Glutamatergic neuron (in vitro differentiated cells): ENCODE data around the gene WDR19. TPM values are rescaled to one million over a fixed set of nuclear protein-coding genes. Genes with fewer than 3 reads are reported as not detected.

Experiments used
- DNase-seq: peaks from one replicate; pipeline ENCODE4 v3.0.0; 2022
- H3K27ac Mint-ChIP-seq: one replicate; pipeline ENCODE4 v1.8.0; 2020; ENCODE audit warnings: mild to moderate bottlenecking, mixed read lengths, inconsistent platforms; ENCODE audit not compliant: unreplicated experiment
- H3K27me3 Mint-ChIP-seq: one replicate; pipeline ENCODE4 v1.8.0; 2020; ENCODE audit warnings: mild to moderate bottlenecking, moderate library complexity, mixed read lengths, inconsistent platforms; ENCODE audit not compliant: unreplicated experiment
- H3K36me3 Mint-ChIP-seq: one replicate; pipeline ENCODE4 v1.8.0; 2020; ENCODE audit warnings: mild to moderate bottlenecking, mixed read lengths, inconsistent platforms; ENCODE audit not compliant: unreplicated experiment
- H3K4me1 Mint-ChIP-seq: one replicate; pipeline ENCODE4 v1.8.0; 2020; ENCODE audit warnings: mild to moderate bottlenecking, low read depth, mixed read lengths, inconsistent platforms; ENCODE audit not compliant: unreplicated experiment
- H3K4me3 Mint-ChIP-seq: one replicate; pipeline ENCODE4 v1.8.0; 2020; ENCODE audit warnings: mild to moderate bottlenecking, mixed read lengths, inconsistent platforms; ENCODE audit not compliant: unreplicated experiment
- H3K9me3 Mint-ChIP-seq: one replicate; pipeline ENCODE4 v1.8.0; 2020; ENCODE audit warnings: mild to moderate bottlenecking, moderate library complexity, mixed read lengths, inconsistent platforms; ENCODE audit not compliant: unreplicated experiment
- CTCF ChIP-seq: fragments of 200-600 bp; sonication (generic); IDR thresholded peaks from one replicate; pipeline ENCODE4 v1.5.0; 2021; ENCODE audit not compliant: partially characterized antibody, unreplicated experiment
- total RNA-seq: library from RNA; stranded (reverse); fragmentation: NEBNext Ultra II Directional; extraction: Animal tissue kit (Norgen Biotek cat#: 25700); gene quantifications from one replicate; pipeline ENCODE4 v1.2.1, GENCODE V29; 2021; ENCODE audit not compliant: unreplicated experiment

The WDR19 gene
- total RNA-seq, 1 donor from 2014 or later: 48.6 TPM

- Mint-ChIP-seq H3K4me1 (no peaks in the 10 kb centered on the region), H3K4me3 (no peak overlapping the region), H3K9me3 (no peaks in the 10 kb centered on the region), H3K36me3 (no peaks in the 10 kb centered on the region), H3K27ac (no peak overlapping the region), H3K27me3 (no peaks in the 10 kb centered on the region)
- DNase-seq: no peak
- no peak for TF ChIP-seq CTCF
These were observed 19.6 kb downstream of the WDR19 start for GRCh38 chr4:39201963-39202362.

DNA sequence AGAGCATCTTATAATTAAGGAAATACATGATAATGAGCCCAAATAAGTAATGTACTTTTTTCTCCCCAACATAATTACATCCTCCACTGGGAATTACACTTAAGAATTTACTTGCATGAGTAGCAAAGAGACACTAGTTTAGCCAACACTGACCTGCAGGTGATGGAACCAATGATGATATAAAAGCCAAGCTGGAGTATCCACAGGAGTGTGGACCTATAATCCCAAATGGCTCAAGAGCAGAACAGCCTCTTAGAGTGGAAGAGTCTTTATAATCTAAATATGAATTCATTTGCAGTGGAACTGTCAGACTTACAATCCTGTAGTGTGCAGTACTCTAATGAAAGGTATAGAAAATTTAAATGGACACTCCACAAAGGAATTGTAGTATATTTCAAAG lies 22.2 kb downstream of the WDR19 start:
- TF ChIP-seq CTCF: no peak
- no peaks in the 10 kb centered on the region for H3K9me3 Mint-ChIP-seq
- H3K4me1 Mint-ChIP-seq: no peaks in the 10 kb centered on the region
- H3K4me3 Mint-ChIP-seq: no peak overlapping the region
- H3K27ac Mint-ChIP-seq: no peak overlapping the region
- no peaks in the 10 kb centered on the region for H3K27me3 Mint-ChIP-seq
- H3K36me3 Mint-ChIP-seq: no peaks in the 10 kb centered on the region
- DNase-seq: no peak

- no peak for TF ChIP-seq CTCF
- Mint-ChIP-seq H3K4me1 (no peaks in the 10 kb centered on the region), H3K27ac (no peak overlapping the region), H3K4me3 (no peak overlapping the region), H3K9me3 (no peaks in the 10 kb centered on the region), H3K36me3 (no peaks in the 10 kb centered on the region), H3K27me3 (no peaks in the 10 kb centered on the region)
- no peak for DNase-seq
These were observed 22.7 kb downstream of the WDR19 start for GRCh38 chr4:39205000-39205399.

DNA sequence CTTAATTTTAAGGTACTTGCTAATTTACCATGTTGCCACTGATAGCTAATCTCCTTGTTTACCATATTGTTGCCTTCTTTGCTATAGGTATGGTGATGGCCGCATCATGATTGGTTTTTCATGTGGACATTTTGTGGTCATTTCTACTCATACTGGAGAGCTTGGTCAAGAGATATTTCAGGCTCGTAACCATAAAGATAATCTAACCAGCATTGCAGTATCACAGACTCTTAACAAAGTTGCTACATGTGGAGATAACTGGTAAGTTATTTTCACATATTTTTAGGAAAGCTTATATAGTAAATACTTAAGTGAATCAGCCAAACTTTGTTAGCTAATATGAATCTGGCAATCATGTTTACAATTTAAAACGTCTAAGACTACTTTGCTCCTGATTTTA lies 23.1 kb downstream of the WDR19 start:
- TF ChIP-seq CTCF: no peak
- no peak for DNase-seq
- Mint-ChIP-seq H3K36me3 (no peaks in the 10 kb centered on the region), H3K27ac (no peak overlapping the region), H3K27me3 (no peaks in the 10 kb centered on the region), H3K4me1 (no peaks in the 10 kb centered on the region), H3K4me3 (no peak overlapping the region), H3K9me3 (no peaks in the 10 kb centered on the region)

GRCh38 chr4:39227906-39228305 lies 45.6 kb downstream of the WDR19 start:
- Mint-ChIP-seq H3K27ac (no peak overlapping the region), H3K9me3 (no peaks in the 10 kb centered on the region), H3K4me1 (no peaks in the 10 kb centered on the region), H3K4me3 (no peak overlapping the region), H3K36me3 (no peaks in the 10 kb centered on the region), H3K27me3 (no peaks in the 10 kb centered on the region)
- TF ChIP-seq CTCF: no peak
- DNase-seq: no peak
